ENCODE results near the gene FNDC5. TPM values are rescaled to one million over a fixed set of nuclear protein-coding genes. Genes with fewer than 3 reads are reported as not detected.
A peak's percentile ranks its signal among the peaks of the same experiment; 100 is the strongest.

Gene FNDC5
- total RNA-seq, 1 experiment from 2014 or later: 4.5 TPM

- Histone ChIP-seq H3K4me2 (ENCODE audit: insufficient read depth, insufficient read length, low read length) (peak overlapping the region; percentile 50), H3K4me1 (ENCODE audit: insufficient read depth, low read length) (no peaks in the 10 kb centered on the region), H2BK12ac (ENCODE audit: insufficient read length, low read depth, low read length) (no peak overlapping the region), H3K9me3 (ENCODE audit: control insufficient read depth, low read depth, low read length) (no peaks in the 10 kb centered on the region), H3K27me3 (ENCODE audit: insufficient read depth, low read length) (peaks cover 22% of the 10 kb centered on the region; the same call in 1 of the 2 replicates), H3K23ac (ENCODE audit: insufficient read length, low read depth, low read length) (no peak overlapping the region), H3K79me2 (ENCODE audit: insufficient read depth, low read length) (no peaks in the 10 kb centered on the region), H3K4ac (ENCODE audit: low read depth, low read length) (no peak overlapping the region), H2BK5ac (ENCODE audit: insufficient read length, low read length) (no peak overlapping the region), H4K91ac (ENCODE audit: insufficient read length, low read depth, low read length) (no peak overlapping the region), H3K14ac (ENCODE audit: insufficient read depth, low read length) (no peak overlapping the region), H2BK120ac (ENCODE audit: low read depth, low read length, poor library complexity, severe bottlenecking) (no peak overlapping the region), H3K56ac (ENCODE audit: insufficient read length, low read depth, low read length) (no peak overlapping the region), H3T11ph (ENCODE audit: low read length) (no peak overlapping the region), H2BK20ac (ENCODE audit: low read depth, low read length, poor library complexity, severe bottlenecking) (no peak overlapping the region), H3K79me1 (ENCODE audit: insufficient read depth, low read depth, low read length, poor library complexity, severe bottlenecking) (no peaks in the 10 kb centered on the region), H4K8ac (replicated peaks; ENCODE audit: insufficient read length, low read depth, low read length) (no peak overlapping the region), H2AK5ac (ENCODE audit: insufficient read length, low read length) (no peak overlapping the region), H2AFZ (ENCODE audit: low read length) (no peak overlapping the region), H2BK15ac (ENCODE audit: low read depth, low read length) (no peak overlapping the region), H4K20me1 (ENCODE audit: control insufficient read depth, insufficient read depth, insufficient read length) (no peaks in the 10 kb centered on the region), H3K27ac (ENCODE audit: insufficient read length, low read depth, low read length) (no peak overlapping the region), H3K9ac (ENCODE audit: extremely low read depth, insufficient read length, low read length) (no peak overlapping the region), H3K23me2 (ENCODE audit: insufficient read length, low read depth, low read length, poor library complexity, severe bottlenecking) (peaks cover 8% of the 10 kb centered on the region), H4K5ac (ENCODE audit: insufficient read length, low read depth, low read length) (no peak overlapping the region), H3K18ac (ENCODE audit: insufficient read length, low read depth, low read length) (no peak overlapping the region)
- Mint-ChIP-seq H3K27ac (peak overlapping the region in 1 of 3 experiments; percentile 62; a peak in 1 of 7 replicates), H3K4me1 (peaks cover 10 to 18% of the 10 kb centered on the region in 2 experiments), H3K36me3 (ENCODE audit: insufficient read depth in 1 of 3, low read depth in 3 of 3) (no peaks in the 10 kb centered on the region; a peak in 1 of 7 replicates), H3K9me3 (no peaks in the 10 kb centered on the region; a peak in 2 of 5 replicates), H3K27me3 (ENCODE audit: low read depth) (peaks cover 75% of the 10 kb centered on the region), H3K4me3 (peak overlapping the region; percentile 66 to 90)
- no peak for TF ChIP-seq CTCF (conservative IDR thresholded peaks at IDR 0.05)
- no peak for DNase-seq
- WGBS (ENCODE audit: extremely low coverage, insufficient read length, low lambda C conversion rate): no CpG with 5 or more reads among the region's 24 CpGs
These were observed 31.3 kb upstream of the FNDC5 start for GRCh38 chr1:32901823-32902534.
